WTC11 (cell line): ENCODE results near the gene VWA2. TPM values are rescaled to one million over a fixed set of nuclear protein-coding genes. Genes with fewer than 3 reads are reported as not detected.

Experiments used
- ATAC-seq: fragments of 200-7000 bp; cut with Tn5 transposase; 2 replicates; pipeline ENCODE4 v1.10.0; 2021; ENCODE audit warnings: mild to moderate bottlenecking, moderate library complexity
- CTCF ChIA-PET: fragments of 300-600 bp; sonication (Branson Sonifier 250); formaldehyde crosslinking; loops from one replicate; lab custom pipeline; 2021; ENCODE audit warnings: antibody characterized with exemption; lab: Charles Lee
- POLR2A ChIA-PET: fragments of 350-600 bp; sonication (Branson Sonifier 250); formaldehyde crosslinking; loops from one replicate; lab custom pipeline; 2021; ENCODE audit warnings: antibody characterized with exemption; lab: Charles Lee
- DNase-seq: peaks from one replicate; pipeline ENCODE4 v3.0.0; 2021; ENCODE audit warnings: low spot score
- H3K27ac Mint-ChIP-seq: 2 replicates; pipeline ENCODE4 v1.8.0; 2021; ENCODE audit warnings: mixed read lengths
- H3K27me3 Mint-ChIP-seq: 2 replicates; pipeline ENCODE4 v1.8.0; 2021; ENCODE audit warnings: low read depth, mild to moderate bottlenecking, moderate library complexity, mixed read lengths
- H3K36me3 Mint-ChIP-seq: 2 replicates; pipeline ENCODE4 v1.8.0; 2021; ENCODE audit warnings: mixed read lengths
- H3K4me1 Mint-ChIP-seq: 2 replicates; pipeline ENCODE4 v1.8.0; 2022; ENCODE audit warnings: mixed read lengths
- H3K4me3 Mint-ChIP-seq: 2 replicates; pipeline ENCODE4 v1.8.0; 2021; ENCODE audit warnings: mild to moderate bottlenecking, moderate library complexity, mixed read lengths
- H3K9me3 Mint-ChIP-seq: 2 replicates; pipeline ENCODE4 v1.8.0; 2021; ENCODE audit warnings: mixed read lengths
- ATF1 ChIP-seq: sonication (generic); formaldehyde crosslinking; IDR thresholded peaks from 2 replicates; pipeline ENCODE4 v1.8.1; 2023; ENCODE audit warnings: mild to moderate bottlenecking, moderate library complexity, missing genetic modification reagents
- ESRRA ChIP-seq: sonication (generic); formaldehyde crosslinking; IDR thresholded peaks from 2 replicates; pipeline ENCODE4 v1.8.1; 2022; ENCODE audit warnings: mild to moderate bottlenecking, missing genetic modification reagents, borderline replicate concordance
- FOXJ3 ChIP-seq: sonication (generic); formaldehyde crosslinking; IDR thresholded peaks from 2 replicates; pipeline ENCODE4 v1.9.0; 2021; ENCODE audit warnings: missing genetic modification reagents, mild to moderate bottlenecking, borderline replicate concordance
- HMGA2 ChIP-seq: fragments of 250-450 bp; sonication (Bioruptor Pico); IDR thresholded peaks from 2 replicates; pipeline ENCODE4 v1.4.0; 2021; ENCODE audit warnings: mild to moderate bottlenecking, moderate library complexity
- IRF2 ChIP-seq: sonication (generic); formaldehyde crosslinking; IDR thresholded peaks from 2 replicates; pipeline ENCODE4 v1.8.0; 2022; ENCODE audit warnings: low read depth, missing genetic modification reagents, borderline replicate concordance
- MXD4 ChIP-seq: fragments of 250-450 bp; sonication (Bioruptor Pico); IDR thresholded peaks from 2 replicates; pipeline ENCODE4 v1.8.0; 2021; ENCODE audit warnings: mild to moderate bottlenecking, moderate library complexity, borderline replicate concordance
- MYBL2 ChIP-seq: sonication (generic); formaldehyde crosslinking; IDR thresholded peaks from 2 replicates; pipeline ENCODE4 v1.8.1; 2023; ENCODE audit warnings: mild to moderate bottlenecking, moderate library complexity, missing genetic modification reagents
- NR2C2 ChIP-seq: sonication (generic); formaldehyde crosslinking; IDR thresholded peaks from 2 replicates; pipeline ENCODE4 v1.8.0; 2022; ENCODE audit warnings: mild to moderate bottlenecking, missing genetic modification reagents
- SOX15 ChIP-seq: fragments of 250-450 bp; sonication (Bioruptor Pico); IDR thresholded peaks from 2 replicates; pipeline ENCODE4 v1.9.0; 2021; ENCODE audit warnings: mild to moderate bottlenecking
- ZNF232 ChIP-seq: sonication (generic); formaldehyde crosslinking; IDR thresholded peaks from 2 replicates; pipeline ENCODE4 v1.8.0; 2022; ENCODE audit warnings: mild to moderate bottlenecking, missing genetic modification reagents
- ZNF671 ChIP-seq: fragments of 250-450 bp; sonication (Bioruptor Pico); IDR thresholded peaks from 2 replicates; pipeline ENCODE4 v1.8.0; 2021; ENCODE audit warnings: mild to moderate bottlenecking
- total RNA-seq: library from RNA; stranded (reverse); gene quantifications from 3 replicates; pipeline ENCODE4 v1.2.3, GENCODE V29; 2021
- TF ChIP-seq, protein P1 (sequence below): sonication (generic); formaldehyde crosslinking; IDR thresholded peaks from 2 replicates; pipeline ENCODE4 v1.8.1; 2022; ENCODE audit warnings: mild to moderate bottlenecking, moderate library complexity, missing genetic modification reagents
- TF ChIP-seq, protein P2 (sequence below): sonication (generic); formaldehyde crosslinking; IDR thresholded peaks from 2 replicates; pipeline ENCODE4 v1.8.0; 2023; ENCODE audit warnings: mild to moderate bottlenecking, missing genetic modification reagents
- TF ChIP-seq, protein P3 (sequence below): sonication (generic); formaldehyde crosslinking; IDR thresholded peaks from 2 replicates; pipeline ENCODE4 v1.8.1; 2022; ENCODE audit warnings: missing genetic modification reagents, borderline replicate concordance
- TF ChIP-seq, protein P4 (sequence below): fragments of 250-450 bp; sonication (Bioruptor Pico); IDR thresholded peaks from 2 replicates; pipeline ENCODE4 v1.9.0; 2021; ENCODE audit warnings: mild to moderate bottlenecking
- TF ChIP-seq, protein P5 (sequence below): fragments of 250-450 bp; sonication (Bioruptor Pico); IDR thresholded peaks from 2 replicates; pipeline ENCODE4 v1.9.0; 2021; ENCODE audit warnings: mild to moderate bottlenecking
- TF ChIP-seq, protein P6 (sequence below): sonication (generic); formaldehyde crosslinking; IDR thresholded peaks from 2 replicates; pipeline ENCODE4 v1.8.1; 2022; ENCODE audit warnings: mild to moderate bottlenecking, missing genetic modification reagents, moderate library complexity, borderline replicate concordance
- TF ChIP-seq, protein P7 (sequence below): sonication (generic); formaldehyde crosslinking; IDR thresholded peaks from 2 replicates; pipeline ENCODE4 v1.8.0; 2022; ENCODE audit warnings: mild to moderate bottlenecking, missing genetic modification reagents
- TF ChIP-seq, protein P8 (sequence below): sonication (generic); formaldehyde crosslinking; IDR thresholded peaks from 2 replicates; pipeline ENCODE4 v1.8.0; 2023; ENCODE audit warnings: missing genetic modification reagents
- TF ChIP-seq, protein P9 (sequence below): sonication (generic); formaldehyde crosslinking; IDR thresholded peaks from 2 replicates; pipeline ENCODE4 v1.8.1; 2023; ENCODE audit warnings: mild to moderate bottlenecking, missing genetic modification reagents, moderate library complexity

VWA2 gene
- total RNA-seq, 1 experiment from 2014 or later, result 2.1 TPM

DNA sequence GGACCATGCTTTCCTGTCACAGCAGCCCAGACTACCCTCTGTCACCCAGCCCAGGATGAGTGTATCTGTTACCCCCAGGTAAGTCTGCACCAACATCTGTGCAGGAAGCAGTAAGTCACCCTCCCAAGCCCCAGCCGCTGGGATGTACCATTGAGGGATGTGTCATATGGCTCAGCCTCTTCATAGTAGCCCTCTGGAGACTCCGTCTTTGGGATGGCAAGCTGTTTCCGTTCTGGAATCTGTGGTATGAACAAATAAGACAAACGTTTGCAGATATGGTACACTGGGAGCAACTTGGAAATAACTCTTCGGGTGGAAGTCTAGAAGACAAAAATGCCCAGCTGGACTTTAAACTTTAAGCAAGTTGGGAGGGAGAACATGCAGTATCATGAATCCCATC, 84.0 kb downstream of the VWA2 start (continued):
- TF ChIP-seq, protein P1, sequence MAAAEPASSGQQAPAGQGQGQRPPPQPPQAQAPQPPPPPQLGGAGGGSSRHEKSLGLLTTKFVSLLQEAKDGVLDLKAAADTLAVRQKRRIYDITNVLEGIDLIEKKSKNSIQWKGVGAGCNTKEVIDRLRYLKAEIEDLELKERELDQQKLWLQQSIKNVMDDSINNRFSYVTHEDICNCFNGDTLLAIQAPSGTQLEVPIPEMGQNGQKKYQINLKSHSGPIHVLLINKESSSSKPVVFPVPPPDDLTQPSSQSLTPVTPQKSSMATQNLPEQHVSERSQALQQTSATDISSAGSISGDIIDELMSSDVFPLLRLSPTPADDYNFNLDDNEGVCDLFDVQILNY (CRISPR knock-in tag), result no peak
- TF ChIP-seq, protein P2, sequence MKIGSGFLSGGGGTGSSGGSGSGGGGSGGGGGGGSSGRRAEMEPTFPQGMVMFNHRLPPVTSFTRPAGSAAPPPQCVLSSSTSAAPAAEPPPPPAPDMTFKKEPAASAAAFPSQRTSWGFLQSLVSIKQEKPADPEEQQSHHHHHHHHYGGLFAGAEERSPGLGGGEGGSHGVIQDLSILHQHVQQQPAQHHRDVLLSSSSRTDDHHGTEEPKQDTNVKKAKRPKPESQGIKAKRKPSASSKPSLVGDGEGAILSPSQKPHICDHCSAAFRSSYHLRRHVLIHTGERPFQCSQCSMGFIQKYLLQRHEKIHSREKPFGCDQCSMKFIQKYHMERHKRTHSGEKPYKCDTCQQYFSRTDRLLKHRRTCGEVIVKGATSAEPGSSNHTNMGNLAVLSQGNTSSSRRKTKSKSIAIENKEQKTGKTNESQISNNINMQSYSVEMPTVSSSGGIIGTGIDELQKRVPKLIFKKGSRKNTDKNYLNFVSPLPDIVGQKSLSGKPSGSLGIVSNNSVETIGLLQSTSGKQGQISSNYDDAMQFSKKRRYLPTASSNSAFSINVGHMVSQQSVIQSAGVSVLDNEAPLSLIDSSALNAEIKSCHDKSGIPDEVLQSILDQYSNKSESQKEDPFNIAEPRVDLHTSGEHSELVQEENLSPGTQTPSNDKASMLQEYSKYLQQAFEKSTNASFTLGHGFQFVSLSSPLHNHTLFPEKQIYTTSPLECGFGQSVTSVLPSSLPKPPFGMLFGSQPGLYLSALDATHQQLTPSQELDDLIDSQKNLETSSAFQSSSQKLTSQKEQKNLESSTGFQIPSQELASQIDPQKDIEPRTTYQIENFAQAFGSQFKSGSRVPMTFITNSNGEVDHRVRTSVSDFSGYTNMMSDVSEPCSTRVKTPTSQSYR (CRISPR knock-in tag), result no peak
- TF ChIP-seq NR2C2 (no peak), HMGA2 (CRISPR knock-in tag) (no peak), ATF1 (no peak), SOX15 (no peak), MYBL2 (CRISPR knock-in tag) (no peak)

DNA sequence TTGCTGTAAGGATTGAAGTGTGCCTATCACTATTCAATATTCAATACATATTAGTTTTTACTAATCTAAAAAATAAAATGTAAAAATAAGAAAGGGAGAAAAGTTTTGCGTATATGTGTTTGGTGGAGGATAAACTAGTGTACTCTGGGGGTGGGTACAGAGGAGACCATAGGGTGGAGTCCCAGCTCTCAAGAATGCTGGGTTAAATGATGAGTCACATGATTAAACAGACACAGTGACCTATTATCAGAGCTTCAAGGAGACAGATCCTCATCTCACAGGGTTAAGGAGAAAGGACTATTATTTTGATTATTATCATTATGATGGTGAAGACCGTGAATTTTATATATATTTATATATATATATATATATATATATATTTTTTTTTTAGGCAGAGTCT, 87.7 kb downstream of the VWA2 start:
- H3K36me3 Mint-ChIP-seq, result no peaks in the 10 kb centered on the region
- ATAC-seq, result no peak
- POLR2A ChIA-PET, result interaction anchor here (0.5 kb wide), 1 partner anchor 237 kb away, joined by 4 read pairs; no protein-coding TSS in a partner anchor
- CTCF ChIA-PET, result interaction anchor here (0.8 to 3.0 kb wide), 2 partner anchors 23 to 77 kb away, joined by 3 to 19 read pairs; no protein-coding TSS in a partner anchor
- no peak overlapping the region for H3K4me3 Mint-ChIP-seq
- H3K27ac Mint-ChIP-seq, result no peak overlapping the region
- TF ChIP-seq ZNF671 (CRISPR knock-in tag) (no peak), MXD4 (CRISPR knock-in tag) (no peak), ESRRA (CRISPR knock-in tag) (no peak), SOX15 (no peak), IRF2 (no peak), FOXJ3 (CRISPR knock-in tag) (no peak), ZNF232 (CRISPR knock-in tag) (no peak)
- TF ChIP-seq, protein P1 (CRISPR knock-in tag), result no peak
- TF ChIP-seq, protein P3, sequence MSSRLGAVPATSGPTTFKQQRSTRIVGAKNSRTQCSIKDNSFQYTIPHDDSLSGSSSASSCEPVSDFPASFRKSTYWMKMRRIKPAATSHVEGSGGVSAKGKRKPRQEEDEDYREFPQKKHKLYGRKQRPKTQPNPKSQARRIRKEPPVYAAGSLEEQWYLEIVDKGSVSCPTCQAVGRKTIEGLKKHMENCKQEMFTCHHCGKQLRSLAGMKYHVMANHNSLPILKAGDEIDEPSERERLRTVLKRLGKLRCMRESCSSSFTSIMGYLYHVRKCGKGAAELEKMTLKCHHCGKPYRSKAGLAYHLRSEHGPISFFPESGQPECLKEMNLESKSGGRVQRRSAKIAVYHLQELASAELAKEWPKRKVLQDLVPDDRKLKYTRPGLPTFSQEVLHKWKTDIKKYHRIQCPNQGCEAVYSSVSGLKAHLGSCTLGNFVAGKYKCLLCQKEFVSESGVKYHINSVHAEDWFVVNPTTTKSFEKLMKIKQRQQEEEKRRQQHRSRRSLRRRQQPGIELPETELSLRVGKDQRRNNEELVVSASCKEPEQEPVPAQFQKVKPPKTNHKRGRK (CRISPR knock-in tag), result no peak
- TF ChIP-seq, protein P4, sequence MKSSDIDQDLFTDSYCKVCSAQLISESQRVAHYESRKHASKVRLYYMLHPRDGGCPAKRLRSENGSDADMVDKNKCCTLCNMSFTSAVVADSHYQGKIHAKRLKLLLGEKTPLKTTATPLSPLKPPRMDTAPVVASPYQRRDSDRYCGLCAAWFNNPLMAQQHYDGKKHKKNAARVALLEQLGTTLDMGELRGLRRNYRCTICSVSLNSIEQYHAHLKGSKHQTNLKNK, result no peak
- TF ChIP-seq, protein P5, sequence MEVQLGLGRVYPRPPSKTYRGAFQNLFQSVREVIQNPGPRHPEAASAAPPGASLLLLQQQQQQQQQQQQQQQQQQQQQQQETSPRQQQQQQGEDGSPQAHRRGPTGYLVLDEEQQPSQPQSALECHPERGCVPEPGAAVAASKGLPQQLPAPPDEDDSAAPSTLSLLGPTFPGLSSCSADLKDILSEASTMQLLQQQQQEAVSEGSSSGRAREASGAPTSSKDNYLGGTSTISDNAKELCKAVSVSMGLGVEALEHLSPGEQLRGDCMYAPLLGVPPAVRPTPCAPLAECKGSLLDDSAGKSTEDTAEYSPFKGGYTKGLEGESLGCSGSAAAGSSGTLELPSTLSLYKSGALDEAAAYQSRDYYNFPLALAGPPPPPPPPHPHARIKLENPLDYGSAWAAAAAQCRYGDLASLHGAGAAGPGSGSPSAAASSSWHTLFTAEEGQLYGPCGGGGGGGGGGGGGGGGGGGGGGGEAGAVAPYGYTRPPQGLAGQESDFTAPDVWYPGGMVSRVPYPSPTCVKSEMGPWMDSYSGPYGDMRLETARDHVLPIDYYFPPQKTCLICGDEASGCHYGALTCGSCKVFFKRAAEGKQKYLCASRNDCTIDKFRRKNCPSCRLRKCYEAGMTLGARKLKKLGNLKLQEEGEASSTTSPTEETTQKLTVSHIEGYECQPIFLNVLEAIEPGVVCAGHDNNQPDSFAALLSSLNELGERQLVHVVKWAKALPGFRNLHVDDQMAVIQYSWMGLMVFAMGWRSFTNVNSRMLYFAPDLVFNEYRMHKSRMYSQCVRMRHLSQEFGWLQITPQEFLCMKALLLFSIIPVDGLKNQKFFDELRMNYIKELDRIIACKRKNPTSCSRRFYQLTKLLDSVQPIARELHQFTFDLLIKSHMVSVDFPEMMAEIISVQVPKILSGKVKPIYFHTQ (CRISPR knock-in tag), result no peak
- TF ChIP-seq, protein P6, sequence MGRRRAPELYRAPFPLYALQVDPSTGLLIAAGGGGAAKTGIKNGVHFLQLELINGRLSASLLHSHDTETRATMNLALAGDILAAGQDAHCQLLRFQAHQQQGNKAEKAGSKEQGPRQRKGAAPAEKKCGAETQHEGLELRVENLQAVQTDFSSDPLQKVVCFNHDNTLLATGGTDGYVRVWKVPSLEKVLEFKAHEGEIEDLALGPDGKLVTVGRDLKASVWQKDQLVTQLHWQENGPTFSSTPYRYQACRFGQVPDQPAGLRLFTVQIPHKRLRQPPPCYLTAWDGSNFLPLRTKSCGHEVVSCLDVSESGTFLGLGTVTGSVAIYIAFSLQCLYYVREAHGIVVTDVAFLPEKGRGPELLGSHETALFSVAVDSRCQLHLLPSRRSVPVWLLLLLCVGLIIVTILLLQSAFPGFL (CRISPR knock-in tag), result no peak
- TF ChIP-seq, protein P7, sequence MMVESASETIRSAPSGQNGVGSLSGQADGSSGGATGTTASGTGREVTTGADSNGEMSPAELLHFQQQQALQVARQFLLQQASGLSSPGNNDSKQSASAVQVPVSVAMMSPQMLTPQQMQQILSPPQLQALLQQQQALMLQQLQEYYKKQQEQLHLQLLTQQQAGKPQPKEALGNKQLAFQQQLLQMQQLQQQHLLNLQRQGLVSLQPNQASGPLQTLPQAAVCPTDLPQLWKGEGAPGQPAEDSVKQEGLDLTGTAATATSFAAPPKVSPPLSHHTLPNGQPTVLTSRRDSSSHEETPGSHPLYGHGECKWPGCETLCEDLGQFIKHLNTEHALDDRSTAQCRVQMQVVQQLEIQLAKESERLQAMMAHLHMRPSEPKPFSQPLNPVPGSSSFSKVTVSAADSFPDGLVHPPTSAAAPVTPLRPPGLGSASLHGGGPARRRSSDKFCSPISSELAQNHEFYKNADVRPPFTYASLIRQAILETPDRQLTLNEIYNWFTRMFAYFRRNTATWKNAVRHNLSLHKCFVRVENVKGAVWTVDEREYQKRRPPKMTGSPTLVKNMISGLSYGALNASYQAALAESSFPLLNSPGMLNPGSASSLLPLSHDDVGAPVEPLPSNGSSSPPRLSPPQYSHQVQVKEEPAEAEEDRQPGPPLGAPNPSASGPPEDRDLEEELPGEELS (CRISPR knock-in tag), result no peak
- TF ChIP-seq, protein P8, sequence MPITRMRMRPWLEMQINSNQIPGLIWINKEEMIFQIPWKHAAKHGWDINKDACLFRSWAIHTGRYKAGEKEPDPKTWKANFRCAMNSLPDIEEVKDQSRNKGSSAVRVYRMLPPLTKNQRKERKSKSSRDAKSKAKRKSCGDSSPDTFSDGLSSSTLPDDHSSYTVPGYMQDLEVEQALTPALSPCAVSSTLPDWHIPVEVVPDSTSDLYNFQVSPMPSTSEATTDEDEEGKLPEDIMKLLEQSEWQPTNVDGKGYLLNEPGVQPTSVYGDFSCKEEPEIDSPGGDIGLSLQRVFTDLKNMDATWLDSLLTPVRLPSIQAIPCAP (CRISPR knock-in tag), result no peak
- TF ChIP-seq, protein P9, sequence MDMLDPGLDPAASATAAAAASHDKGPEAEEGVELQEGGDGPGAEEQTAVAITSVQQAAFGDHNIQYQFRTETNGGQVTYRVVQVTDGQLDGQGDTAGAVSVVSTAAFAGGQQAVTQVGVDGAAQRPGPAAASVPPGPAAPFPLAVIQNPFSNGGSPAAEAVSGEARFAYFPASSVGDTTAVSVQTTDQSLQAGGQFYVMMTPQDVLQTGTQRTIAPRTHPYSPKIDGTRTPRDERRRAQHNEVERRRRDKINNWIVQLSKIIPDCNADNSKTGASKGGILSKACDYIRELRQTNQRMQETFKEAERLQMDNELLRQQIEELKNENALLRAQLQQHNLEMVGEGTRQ (CRISPR knock-in tag), result no peak
- H3K4me1 Mint-ChIP-seq, result no peaks in the 10 kb centered on the region
- no peaks in the 10 kb centered on the region for H3K9me3 Mint-ChIP-seq
- no peak for DNase-seq
- H3K27me3 Mint-ChIP-seq, result no peaks in the 10 kb centered on the region; the same call in 1 of the 2 replicates
